Psoas muscle (tissue), 8 donors: ENCODE data around the gene SH2D1B. TPM values are rescaled to one million over a fixed set of nuclear protein-coding genes. Genes with fewer than 3 reads are reported as not detected.

Experiments used
- ATAC-seq, 4 donors: fragments of 200-7000 bp; cut with Tn5 transposase; one replicate each; pipeline ENCODE4 v1.9.1; 2020; ENCODE audit warnings: moderate library complexity in 3 of 4, mild to moderate bottlenecking in 2 of 4
- DNase-seq, 2 donors: peaks; one replicate each; pipeline ENCODE4 v3.0.0-alpha.2; 2020
- H3K27ac ChIP-seq: fragments of 200-600 bp; one replicate; pipeline ENCODE4 v1.8.0; 2022
- H3K27me3 ChIP-seq, 3 donors: fragments of 200-600 bp in 1 of 3; one replicate each; pipeline versions ENCODE4 v1.6.1 to v1.8.0; 2013 to 2022; ENCODE audit warnings: low read length in 2 of 3, mild to moderate bottlenecking in 2 of 3, moderate library complexity in 1 of 3; ENCODE audit not compliant: insufficient read depth in 3 of 3
- H3K36me3 ChIP-seq, 2 donors: fragments of 200-600 bp in 1 of 2; one replicate each; pipeline versions ENCODE4 v1.6.1 to v1.8.0; 2013 to 2022; ENCODE audit warnings: low read depth in 1 of 2, mild to moderate bottlenecking in 1 of 2, moderate library complexity in 1 of 2; ENCODE audit not compliant: insufficient read depth in 1 of 2
- H3K4me1 ChIP-seq: fragments of 200-600 bp; one replicate; pipeline ENCODE4 v1.8.0; 2022
- H3K4me3 ChIP-seq: fragments of 200-600 bp; one replicate; pipeline ENCODE4 v1.8.0; 2022; ENCODE audit warnings: mild to moderate bottlenecking
- H3K9me3 ChIP-seq: fragments of 200-600 bp; one replicate; pipeline ENCODE4 v1.8.0; 2022
- WGBS, 3 donors: extraction: QIAGEN DNeasy Blood & Tissue Kit; methylation state at CpG; one replicate each; pipeline versions ENCODE4 v1.1.6 to v1.1.7; 2013; 5-methylcytosine and 5-hydroxymethylcytosine counted together
- intact Hi-C, 2 donors: fragments of 100-400 bp; cut with DNase I; formaldehyde crosslinking; loops; one replicate each; pipeline versions ENCODE4 v1.11.0 to v1.14.2; 2022
- polyA plus RNA-seq, 3 donors: library from polyadenylated mRNA; stranded (reverse); fragments of 200-250 nt; gene quantifications; one replicate each; pipeline ENCODE4 v1.2.3, GENCODE V29; 2013
- total RNA-seq, 4 donors: library from RNA; stranded (reverse); fragmentation: NEBNext Ultra II Directional in 2 of 4; extraction: Animal tissue kit (Norgen Biotek cat#: 25700) in 2 of 4; gene quantifications; one replicate each; pipeline versions ENCODE4 v1.2.1 to v1.2.4, GENCODE V29; 2021 to 2023
- TF ChIP-seq, protein P1 (sequence below): fragments of 200-600 bp; IDR thresholded peaks from one replicate; pipeline ENCODE4 v1.8.0; 2022; ENCODE audit warnings: antibody characterized with exemption
- donor health status: healthy with polysubstance abuse.
- donor health status: DM: no; HTN: no; CAD: no; lungs with moderate emphysema.
- donor health status: Bipolar disorder and iron deficiency.
- donor health status: healthy.
- donor health status: DM: yes; HTN: yes; CAD: no.
- donor health status: DM: no; HTN: no; CAD: no.
- donor health status: DM: no; HTN: no; CAD: no.
- donor health status: DM: yes; HTN: yes; CAD: no.

The SH2D1B gene
- total and polyA plus RNA-seq, 7 donors: 0.12 to 4.0 (median 1.2) TPM

DNA sequence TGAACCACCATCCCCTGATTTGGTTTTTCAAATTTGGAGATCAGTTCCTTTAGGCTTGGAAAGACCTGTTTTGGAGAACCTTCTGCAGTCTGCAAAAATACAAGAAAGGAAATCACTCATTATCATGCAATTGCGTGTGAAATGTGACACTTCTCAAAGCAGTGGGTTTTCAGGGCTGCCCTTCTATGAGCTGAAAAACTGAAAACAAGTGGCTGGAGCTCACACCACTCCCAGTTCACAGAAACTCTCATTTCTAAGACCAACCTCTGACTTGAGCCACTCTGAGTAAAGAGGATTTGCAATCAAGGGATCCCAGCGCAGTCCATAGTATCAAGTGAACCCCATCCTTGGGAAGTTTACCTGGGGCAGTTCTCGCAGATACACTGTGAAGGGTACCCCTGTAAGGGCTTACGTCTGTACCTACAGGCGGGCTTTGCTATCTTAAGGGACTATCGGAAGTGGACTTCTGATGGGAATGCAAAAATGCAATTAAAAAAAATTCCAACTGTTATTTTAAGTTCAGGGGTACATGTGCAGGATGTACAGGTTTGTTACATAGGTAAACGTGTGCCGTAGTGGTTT is 12.8 kb downstream of the SH2D1B start:
- intact Hi-C loops: no loop called here
- H3K4me3 ChIP-seq: no peak overlapping the region
- WGBS, 3 donors: 75 to 82% (median 76%) methylated on average over 8 of the region's 8 CpGs
- no peaks in the 10 kb centered on the region for H3K36me3 ChIP-seq
- ATAC-seq (no peak), DNase-seq (no peak)
- H3K27ac ChIP-seq: no peak overlapping the region
- H3K27me3 ChIP-seq: peaks cover 2 to 13% (median 5%) of the 10 kb centered on the region in 3 donors
- H3K9me3 ChIP-seq: no peaks in the 10 kb centered on the region
- TF ChIP-seq, protein P1, sequence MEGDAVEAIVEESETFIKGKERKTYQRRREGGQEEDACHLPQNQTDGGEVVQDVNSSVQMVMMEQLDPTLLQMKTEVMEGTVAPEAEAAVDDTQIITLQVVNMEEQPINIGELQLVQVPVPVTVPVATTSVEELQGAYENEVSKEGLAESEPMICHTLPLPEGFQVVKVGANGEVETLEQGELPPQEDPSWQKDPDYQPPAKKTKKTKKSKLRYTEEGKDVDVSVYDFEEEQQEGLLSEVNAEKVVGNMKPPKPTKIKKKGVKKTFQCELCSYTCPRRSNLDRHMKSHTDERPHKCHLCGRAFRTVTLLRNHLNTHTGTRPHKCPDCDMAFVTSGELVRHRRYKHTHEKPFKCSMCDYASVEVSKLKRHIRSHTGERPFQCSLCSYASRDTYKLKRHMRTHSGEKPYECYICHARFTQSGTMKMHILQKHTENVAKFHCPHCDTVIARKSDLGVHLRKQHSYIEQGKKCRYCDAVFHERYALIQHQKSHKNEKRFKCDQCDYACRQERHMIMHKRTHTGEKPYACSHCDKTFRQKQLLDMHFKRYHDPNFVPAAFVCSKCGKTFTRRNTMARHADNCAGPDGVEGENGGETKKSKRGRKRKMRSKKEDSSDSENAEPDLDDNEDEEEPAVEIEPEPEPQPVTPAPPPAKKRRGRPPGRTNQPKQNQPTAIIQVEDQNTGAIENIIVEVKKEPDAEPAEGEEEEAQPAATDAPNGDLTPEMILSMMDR: no peak
- H3K4me1 ChIP-seq: no peaks in the 10 kb centered on the region

DNA sequence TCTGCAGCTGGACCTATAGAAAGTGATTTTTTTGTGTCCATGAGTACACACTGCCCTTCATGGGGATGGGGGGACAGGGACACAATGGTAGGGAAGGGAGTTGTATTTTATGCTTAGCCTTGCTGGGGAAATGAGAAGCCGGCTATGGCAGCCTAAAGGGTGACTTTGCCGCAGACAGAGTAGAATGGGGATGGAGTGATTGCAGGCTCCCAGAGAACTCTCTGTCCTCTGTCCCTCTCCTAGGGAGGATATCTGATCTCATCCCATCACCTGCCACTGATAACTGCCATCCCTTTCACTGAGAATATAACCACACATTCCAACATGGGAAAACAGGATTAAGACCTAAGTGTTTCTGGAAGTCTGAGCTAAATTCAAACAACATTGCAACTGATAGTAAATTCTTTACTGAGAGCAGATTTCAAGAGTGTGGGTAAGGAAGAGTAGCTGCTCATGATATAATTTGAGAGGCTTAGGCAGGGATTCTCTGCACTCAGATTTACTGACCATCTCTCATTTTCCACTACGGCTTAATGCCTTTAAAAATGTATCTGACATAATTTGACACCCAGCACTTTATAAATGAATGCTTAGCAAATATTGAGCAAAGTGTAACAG is 13.9 kb downstream of the SH2D1B start:
- no peak for DNase-seq
- Histone ChIP-seq H3K9me3 (no peaks in the 10 kb centered on the region), H3K4me3 (no peak overlapping the region), H3K36me3 (no peaks in the 10 kb centered on the region), H3K4me1 (no peaks in the 10 kb centered on the region), H3K27ac (no peak overlapping the region), H3K27me3 (peaks cover 2 to 13% (median 5%) of the 10 kb centered on the region in 3 donors)
- TF ChIP-seq, protein P1: no peak
- intact Hi-C loops: no loop called here
- WGBS, 3 donors: 41 to 54% (median 41%) methylated on average over 3 of the region's 3 CpGs
- ATAC-seq: no peak

- WGBS, 3 donors: 80 to 93% (median 88%) methylated on average over 3 of the region's 3 CpGs
- Histone ChIP-seq H3K4me1 (no peaks in the 10 kb centered on the region), H3K27ac (no peak overlapping the region), H3K4me3 (no peak overlapping the region), H3K36me3 (no peaks in the 10 kb centered on the region), H3K9me3 (no peaks in the 10 kb centered on the region), H3K27me3 (peaks cover 2 to 13% (median 2%) of the 10 kb centered on the region in 3 donors)
- DNase-seq (no peak), ATAC-seq (peak in 2 of 4 donors; percentile 27 to 37)
- intact Hi-C loops: no loop called here
- TF ChIP-seq, protein P1: no peak
These were observed 14.9 kb downstream of the SH2D1B start for GRCh38 chr1:162397039-162397448.

DNA sequence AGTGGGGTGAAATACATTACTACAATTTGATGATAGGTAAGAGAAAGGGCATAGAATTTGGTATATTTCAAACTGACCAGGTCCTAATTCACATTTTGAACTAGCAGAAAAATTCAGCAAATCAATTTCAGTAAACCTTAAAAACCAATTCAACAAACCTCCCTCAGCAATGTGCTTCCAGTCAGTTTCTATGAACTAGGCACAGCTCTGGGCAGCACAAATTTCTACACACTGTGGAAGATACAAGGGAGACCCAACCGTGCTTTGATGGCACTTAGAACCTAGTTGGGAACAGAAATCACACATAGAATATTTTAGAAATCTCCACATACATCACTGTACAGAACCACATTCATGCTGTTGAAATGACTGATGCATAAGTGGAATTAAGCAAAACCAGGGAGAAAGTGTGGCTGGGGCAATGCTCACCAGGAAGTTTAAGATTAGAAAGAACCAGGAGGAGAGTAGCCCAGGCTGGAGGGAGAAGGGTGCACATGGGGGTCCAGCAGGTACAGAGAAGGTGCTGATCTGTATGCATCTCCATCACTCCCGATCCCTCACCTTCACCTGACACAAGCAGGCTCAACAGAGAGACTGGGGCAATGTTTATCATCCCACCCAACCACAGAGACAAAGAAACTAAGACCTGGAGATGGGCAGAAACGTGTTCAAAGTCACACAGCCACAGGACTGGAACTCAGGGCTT is 15.6 kb downstream of the SH2D1B start:
- H3K27me3 ChIP-seq: peaks cover 2 to 16% (median 2%) of the 10 kb centered on the region in 3 donors
- TF ChIP-seq, protein P1: no peak
- no peak overlapping the region for H3K4me3 ChIP-seq
- ATAC-seq: no peak
- H3K9me3 ChIP-seq: no peaks in the 10 kb centered on the region
- no peak overlapping the region for H3K27ac ChIP-seq
- WGBS, 3 donors: 77 to 80% (median 78%) methylated on average over 3 of the region's 3 CpGs
- intact Hi-C loops: no loop called here
- no peaks in the 10 kb centered on the region for H3K4me1 ChIP-seq
- no peaks in the 10 kb centered on the region for H3K36me3 ChIP-seq
- no peak for DNase-seq
